Endodermal cell (in vitro differentiated cells): Measurements from ENCODE around the gene NDUFS7. TPM values are rescaled to one million over a fixed set of nuclear protein-coding genes. Genes with fewer than 3 reads are reported as not detected.

Experiments
- DNase-seq: peaks from one replicate; pipeline ENCODE4 v3.0.0-alpha.2; 2017
- H3K27ac ChIP-seq: 2 replicates; pipeline ENCODE4 v1.5.1; 2013; ENCODE audit warnings: mild to moderate bottlenecking, low read depth, low read length, moderate library complexity
- H3K27me3 ChIP-seq: 2 replicates; pipeline ENCODE4 v1.6.1; 2013; ENCODE audit warnings: mild to moderate bottlenecking, low read length, moderate library complexity; ENCODE audit not compliant: insufficient read depth, control insufficient read depth, poor library complexity, severe bottlenecking
- H3K36me3 ChIP-seq: 2 replicates; pipeline ENCODE4 v1.7.0; 2013; ENCODE audit warnings: mild to moderate bottlenecking, low read length, moderate library complexity; ENCODE audit not compliant: control insufficient read depth, insufficient read depth
- H3K4me1 ChIP-seq: one replicate; pipeline ENCODE4 v1.7.0; 2013; ENCODE audit warnings: low read length; ENCODE audit not compliant: control insufficient read depth, insufficient read depth
- H3K4me3 ChIP-seq: 2 replicates; pipeline ENCODE4 v1.5.1; 2013; ENCODE audit warnings: mild to moderate bottlenecking, low read length, moderate library complexity
- H3K9ac ChIP-seq: 2 replicates; pipeline ENCODE4 v1.6.1; 2013; ENCODE audit warnings: mild to moderate bottlenecking, low read length, moderate library complexity; ENCODE audit not compliant: poor library complexity, severe bottlenecking; ENCODE audit errors: extremely low read depth
- H3K9me3 ChIP-seq: 2 replicates; pipeline ENCODE4 v1.6.1; 2013; ENCODE audit warnings: mild to moderate bottlenecking, low read length, moderate library complexity; ENCODE audit not compliant: control insufficient read depth
- H3K27ac Mint-ChIP-seq: 2 replicates; pipeline ENCODE4 v1.8.0; 2020; ENCODE audit warnings: mixed read lengths
- H3K27me3 Mint-ChIP-seq: 2 replicates; pipeline ENCODE4 v1.8.0; 2021; ENCODE audit warnings: mild to moderate bottlenecking, mixed read lengths; ENCODE audit not compliant: insufficient read depth
- H3K36me3 Mint-ChIP-seq: 2 replicates; pipeline ENCODE4 v1.8.0; 2020; ENCODE audit warnings: low read depth, mixed read lengths
- H3K4me1 Mint-ChIP-seq: 2 replicates; pipeline ENCODE4 v1.8.0; 2020; ENCODE audit warnings: mixed read lengths
- H3K4me3 Mint-ChIP-seq: 2 replicates; pipeline ENCODE4 v1.8.0; 2020; ENCODE audit warnings: mild to moderate bottlenecking, moderate library complexity, mixed read lengths
- H3K9me3 Mint-ChIP-seq: 2 replicates; pipeline ENCODE4 v1.8.0; 2020; ENCODE audit warnings: mild to moderate bottlenecking, mixed read lengths
- WGBS, 2 experiments: methylation state at CpG; one replicate each; pipeline versions ENCODE4 v1.1.5 to v1.1.7; 2013; ENCODE audit warnings: missing lambda C conversion rate in 2 of 2, mixed read lengths in 1 of 2; ENCODE audit not compliant: insufficient coverage in 1 of 2, insufficient read length in 1 of 2; 5-methylcytosine and 5-hydroxymethylcytosine counted together
- total RNA-seq, 2 donors: library from RNA; stranded (reverse); fragmentation: NEBNext Ultra II Directional in 1 of 2; extraction: Animal tissue kit (Norgen Biotek cat#: 25700) in 1 of 2; gene quantifications; 2 replicates in 1 of 2; 3 replicates in 1 of 2; pipeline ENCODE4 v1.2.1, GENCODE V29; 2021
- TF ChIP-seq, protein P1 (sequence below): fragments of 200-600 bp; sonication (generic); conservative IDR thresholded peaks from 2 replicates; pipeline ENCODE4 v1.5.0; 2021; ENCODE audit warnings: antibody characterized with exemption, mild to moderate bottlenecking

NDUFS7 gene
- total RNA-seq, 2 donors from 2014 or later: 57.0 to 62.5 TPM

GRCh38 chr19:1421218-1421957 lies 37.7 kb downstream of the NDUFS7 start:
- no peak overlapping the region for H3K9ac ChIP-seq
- H3K27ac Mint-ChIP-seq: no peak overlapping the region
- TF ChIP-seq, protein P1, sequence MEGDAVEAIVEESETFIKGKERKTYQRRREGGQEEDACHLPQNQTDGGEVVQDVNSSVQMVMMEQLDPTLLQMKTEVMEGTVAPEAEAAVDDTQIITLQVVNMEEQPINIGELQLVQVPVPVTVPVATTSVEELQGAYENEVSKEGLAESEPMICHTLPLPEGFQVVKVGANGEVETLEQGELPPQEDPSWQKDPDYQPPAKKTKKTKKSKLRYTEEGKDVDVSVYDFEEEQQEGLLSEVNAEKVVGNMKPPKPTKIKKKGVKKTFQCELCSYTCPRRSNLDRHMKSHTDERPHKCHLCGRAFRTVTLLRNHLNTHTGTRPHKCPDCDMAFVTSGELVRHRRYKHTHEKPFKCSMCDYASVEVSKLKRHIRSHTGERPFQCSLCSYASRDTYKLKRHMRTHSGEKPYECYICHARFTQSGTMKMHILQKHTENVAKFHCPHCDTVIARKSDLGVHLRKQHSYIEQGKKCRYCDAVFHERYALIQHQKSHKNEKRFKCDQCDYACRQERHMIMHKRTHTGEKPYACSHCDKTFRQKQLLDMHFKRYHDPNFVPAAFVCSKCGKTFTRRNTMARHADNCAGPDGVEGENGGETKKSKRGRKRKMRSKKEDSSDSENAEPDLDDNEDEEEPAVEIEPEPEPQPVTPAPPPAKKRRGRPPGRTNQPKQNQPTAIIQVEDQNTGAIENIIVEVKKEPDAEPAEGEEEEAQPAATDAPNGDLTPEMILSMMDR: no peak
- H3K27me3 ChIP-seq: no peaks in the 10 kb centered on the region
- H3K9me3 Mint-ChIP-seq: no peaks in the 10 kb centered on the region
- H3K4me1 Mint-ChIP-seq: peaks cover 3% of the 10 kb centered on the region
- no peak overlapping the region for H3K4me3 Mint-ChIP-seq
- H3K9me3 ChIP-seq: no peaks in the 10 kb centered on the region
- H3K36me3 Mint-ChIP-seq: peaks cover 61% of the 10 kb centered on the region
- no peaks in the 10 kb centered on the region for H3K27me3 Mint-ChIP-seq
- no peak for DNase-seq
- peak overlapping the region; percentile 17 for H3K27ac ChIP-seq
- H3K4me3 ChIP-seq: no peak overlapping the region
- 96 to 98% methylated on average over 30 to 37 of the region's 37 CpGs for WGBS, 2 experiments
- peaks cover 84% of the 10 kb centered on the region for H3K36me3 ChIP-seq
- H3K4me1 ChIP-seq: peaks cover under 1% of the 10 kb centered on the region

DNA sequence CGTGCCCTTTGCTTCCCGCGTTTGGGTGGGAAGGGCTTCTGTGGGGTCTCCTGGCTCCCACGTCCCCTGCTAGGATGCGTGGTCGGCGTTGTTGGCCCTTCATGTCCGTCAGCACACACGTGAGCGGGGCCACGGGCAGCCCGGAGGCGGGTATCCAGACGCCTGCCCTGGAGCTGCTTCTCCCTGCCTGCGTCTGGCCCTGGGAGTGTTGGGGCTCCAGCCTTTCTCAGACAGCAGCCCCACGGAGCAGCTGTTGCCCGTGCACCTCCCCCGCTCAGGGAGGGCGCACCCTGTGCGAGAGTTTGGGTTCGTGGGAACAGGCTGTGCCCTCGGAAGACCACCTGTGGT lies 38.2 kb downstream of the NDUFS7 start:
- Mint-ChIP-seq H3K27me3 (no peaks in the 10 kb centered on the region), H3K9me3 (no peaks in the 10 kb centered on the region), H3K4me1 (no peaks in the 10 kb centered on the region), H3K27ac (peak overlapping the region; percentile 22), H3K4me3 (no peak overlapping the region), H3K36me3 (peaks cover 61% of the 10 kb centered on the region)
- H3K27me3 ChIP-seq: no peaks in the 10 kb centered on the region
- 94 to 95% methylated on average over 17 to 22 of the region's 22 CpGs for WGBS, 2 experiments
- no peak overlapping the region for H3K4me3 ChIP-seq
- H3K36me3 ChIP-seq: peaks cover 83% of the 10 kb centered on the region
- H3K9ac ChIP-seq: no peak overlapping the region
- H3K27ac ChIP-seq: peak overlapping the region; percentile 17
- no peaks in the 10 kb centered on the region for H3K4me1 ChIP-seq
- no peak for DNase-seq
- TF ChIP-seq, protein P1: no peak
- no peaks in the 10 kb centered on the region for H3K9me3 ChIP-seq

- Mint-ChIP-seq H3K4me3 (no peak overlapping the region), H3K27me3 (no peaks in the 10 kb centered on the region), H3K9me3 (no peaks in the 10 kb centered on the region), H3K36me3 (peaks cover 56% of the 10 kb centered on the region), H3K4me1 (no peaks in the 10 kb centered on the region), H3K27ac (peak overlapping the region; percentile 22)
- Histone ChIP-seq H3K27me3 (no peaks in the 10 kb centered on the region), H3K36me3 (peaks cover 83% of the 10 kb centered on the region), H3K27ac (no peak overlapping the region), H3K9ac (no peak overlapping the region), H3K4me3 (no peak overlapping the region), H3K9me3 (no peaks in the 10 kb centered on the region), H3K4me1 (no peaks in the 10 kb centered on the region)
- TF ChIP-seq, protein P1: no peak
- 92 to 96% methylated on average over 15 to 16 of the region's 16 CpGs for WGBS, 2 experiments
- DNase-seq: no peak
These were observed 38.7 kb downstream of the NDUFS7 start for GRCh38 chr19:1422360-1422759.
